T-helper 1 cell treated with Interleukin-12 subunit alpha and Interleukin-12 subunit beta and Interleukin-4 antibody, amounts not matched to agents 30 ng/mL and 1 ng/mL, for 36 hours (primary cell): ENCODE results near the gene NALCN. TPM values are rescaled to one million over a fixed set of nuclear protein-coding genes. Genes with fewer than 3 reads are reported as not detected.

ENCODE experiments used
- intact Hi-C: fragments of 100-400 bp; cut with micrococcal nuclease; formaldehyde crosslinking; loops from one replicate; pipeline ENCODE4 v1.15.1; 2024
- total RNA-seq: library from RNA; stranded (reverse); gene quantifications from 2 replicates; pipeline ENCODE4 v1.2.3, GENCODE V29; 2022

NALCN gene
- total RNA-seq, 1 donor from 2014 or later, result not detected

- intact Hi-C loops, result no loop called here
Measured at GRCh38 chr13:101209206-101209893, 207.0 kb downstream of the NALCN start.

- intact Hi-C loops, result no loop called here
Measured at GRCh38 chr13:101205408-101205807, 210.9 kb downstream of the NALCN start.

DNA sequence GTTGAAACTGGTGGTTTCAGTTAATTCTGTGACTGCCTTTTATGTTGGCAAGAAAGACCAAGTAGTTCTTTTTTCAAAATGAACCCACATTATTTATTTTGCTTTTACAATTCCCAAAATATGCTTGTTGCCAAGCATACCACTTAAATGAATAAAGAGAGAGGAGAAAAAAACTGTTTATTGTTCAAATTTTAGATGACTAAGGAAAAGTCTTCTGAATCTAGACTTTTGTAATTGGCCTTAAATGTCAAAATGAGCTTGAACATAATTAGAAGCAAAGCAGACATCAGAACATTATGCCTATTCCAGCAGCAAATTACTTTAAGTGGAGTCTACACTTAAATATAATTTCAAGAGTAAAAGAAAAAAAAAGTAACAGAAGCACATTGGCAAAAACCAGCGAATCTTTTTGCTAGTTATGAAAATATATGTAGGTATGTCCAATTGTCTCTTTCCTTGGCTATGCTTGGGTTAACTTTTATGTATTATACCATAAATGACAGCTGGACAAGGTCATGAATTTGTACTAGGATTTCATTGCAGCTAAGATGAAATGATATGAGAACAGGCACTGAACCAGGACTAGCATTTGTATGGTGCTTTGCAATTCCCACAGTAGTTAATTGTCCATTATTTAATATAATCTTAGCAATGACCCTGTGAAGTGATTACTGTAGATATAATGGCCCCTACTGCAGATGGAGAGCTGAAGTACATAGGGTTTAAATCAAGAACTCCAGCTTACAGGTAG, 211.9 kb downstream of the NALCN start:
- intact Hi-C loops, result no loop called here

DNA sequence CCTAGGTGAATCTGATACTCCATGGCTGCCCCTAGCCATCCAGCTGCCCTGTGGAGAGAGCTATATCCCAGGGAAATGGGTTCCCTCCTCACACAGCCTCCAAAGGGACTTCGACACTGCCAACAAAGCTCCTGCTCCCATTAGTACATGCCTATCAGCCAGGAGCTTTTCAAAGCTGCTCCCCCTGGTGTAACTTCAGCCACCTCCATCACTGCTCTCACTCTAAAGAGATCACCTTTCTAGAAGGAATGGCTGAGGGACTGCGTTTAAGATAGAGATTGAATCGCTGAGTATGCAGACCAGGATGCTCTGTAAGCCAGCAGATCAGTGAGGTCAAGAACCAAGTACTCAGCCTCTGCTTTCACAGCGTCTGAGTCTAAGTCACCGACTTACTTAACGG, 213.7 kb downstream of the NALCN start:
- intact Hi-C loops, result no loop called here

- intact Hi-C loops, result no loop called here
Measured at GRCh38 chr13:101190976-101191375, 225.3 kb downstream of the NALCN start.

DNA sequence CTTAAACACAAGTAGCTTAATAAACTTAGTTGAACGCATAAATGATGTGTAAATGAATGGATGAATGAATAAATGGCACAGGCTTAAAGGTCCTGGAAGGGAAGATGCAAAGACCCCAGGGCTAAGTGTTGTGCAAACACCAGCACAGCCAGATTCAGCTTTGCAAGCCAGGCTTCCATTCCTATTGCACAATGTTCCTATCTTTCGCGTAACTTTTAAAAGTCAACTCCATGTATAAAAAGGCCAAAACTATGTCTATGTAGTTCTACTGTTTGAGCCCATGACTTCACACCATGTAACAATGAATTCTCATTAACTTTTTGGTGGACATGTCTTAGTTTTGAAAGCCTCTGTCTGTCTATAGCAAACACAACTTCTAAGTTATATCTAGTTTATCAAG, 226.0 kb downstream of the NALCN start:
- intact Hi-C loops, result no loop called here

DNA sequence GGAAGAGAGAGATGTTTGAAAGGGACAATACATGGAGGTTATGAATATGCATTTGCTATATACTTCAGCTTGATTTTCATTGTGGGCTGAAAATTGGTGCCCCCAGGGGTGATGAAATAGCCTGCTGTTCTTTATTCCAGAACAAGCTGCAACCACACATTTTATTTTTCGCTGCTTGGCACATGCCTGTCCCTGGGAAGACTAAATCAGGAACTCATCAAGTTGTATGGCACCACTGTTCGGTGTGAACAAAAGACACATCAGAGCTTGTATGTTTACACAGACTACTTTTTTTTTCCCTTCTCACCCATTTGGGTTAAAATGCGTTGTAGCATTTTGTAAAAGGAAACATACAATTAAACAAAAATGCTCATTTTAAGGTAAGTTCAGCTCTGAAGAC, 230.7 kb downstream of the NALCN start:
- intact Hi-C loops, result no loop called here

DNA sequence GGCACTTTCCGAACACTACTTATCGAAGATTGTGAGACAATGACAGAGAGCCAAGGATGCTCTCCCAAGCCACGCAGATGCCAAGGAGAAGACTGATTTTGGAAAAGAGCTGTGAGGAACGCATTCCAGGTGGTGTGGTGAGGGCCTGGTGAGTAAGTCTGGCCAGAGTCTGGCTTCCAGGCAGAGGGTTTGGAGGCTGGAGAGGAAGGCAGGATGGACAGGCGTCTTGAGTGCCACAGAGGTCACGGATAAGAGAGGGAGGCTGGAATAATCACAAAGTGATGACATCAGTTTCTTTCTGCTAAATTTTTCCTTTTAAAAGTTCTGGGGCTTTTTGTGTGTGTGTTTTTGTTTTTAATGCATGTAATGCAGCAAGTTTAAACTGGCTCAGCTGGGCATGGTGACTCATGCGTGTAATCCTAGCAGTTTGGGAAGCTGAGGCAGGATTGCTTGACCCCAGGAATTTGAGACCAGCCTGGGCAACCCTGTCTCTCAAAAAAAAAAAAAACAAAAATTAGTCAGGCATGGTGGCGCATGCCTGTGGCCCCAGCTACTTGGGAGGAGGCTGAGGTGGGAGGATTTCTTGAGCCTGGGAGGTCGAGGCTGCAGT, 235.1 kb downstream of the NALCN start:
- intact Hi-C loops, result no loop called here

GRCh38 chr13:101179021-101179420, 237.3 kb downstream of the NALCN start:
- intact Hi-C loops, result no loop called here

- intact Hi-C loops, result no loop called here
Measured at GRCh38 chr13:101178406-101178805, 237.9 kb downstream of the NALCN start.

GRCh38 chr13:101170306-101170705, 246.0 kb downstream of the NALCN start:
- intact Hi-C loops, result no loop called here

- intact Hi-C loops, result no loop called here
Measured at GRCh38 chr13:101157261-101157660, 259.0 kb downstream of the NALCN start.

- intact Hi-C loops, result no loop called here
Measured at GRCh38 chr13:101155920-101156319, 260.4 kb downstream of the NALCN start.

GRCh38 chr13:101152184-101152583, 264.1 kb downstream of the NALCN start:
- intact Hi-C loops, result no loop called here

DNA sequence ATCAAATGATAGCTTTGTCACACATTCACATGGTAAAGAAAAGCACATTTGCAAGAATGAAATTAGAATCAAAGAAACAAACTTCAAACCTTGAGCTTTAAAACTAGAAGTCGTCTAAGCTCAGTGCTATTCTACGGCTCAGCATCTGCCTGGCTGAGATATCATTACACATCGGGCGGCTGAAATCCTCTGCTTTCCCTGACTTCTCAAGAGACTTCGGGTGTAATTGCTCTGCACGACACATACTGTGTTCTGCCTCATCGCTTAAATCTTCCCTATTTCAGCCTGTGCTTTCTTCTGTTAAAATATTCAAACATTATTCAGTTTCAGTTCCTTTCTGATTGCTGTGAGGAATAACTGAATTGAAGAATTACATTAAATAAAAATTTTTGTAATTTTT, 265.3 kb downstream of the NALCN start:
- intact Hi-C loops, result no loop called here

DNA sequence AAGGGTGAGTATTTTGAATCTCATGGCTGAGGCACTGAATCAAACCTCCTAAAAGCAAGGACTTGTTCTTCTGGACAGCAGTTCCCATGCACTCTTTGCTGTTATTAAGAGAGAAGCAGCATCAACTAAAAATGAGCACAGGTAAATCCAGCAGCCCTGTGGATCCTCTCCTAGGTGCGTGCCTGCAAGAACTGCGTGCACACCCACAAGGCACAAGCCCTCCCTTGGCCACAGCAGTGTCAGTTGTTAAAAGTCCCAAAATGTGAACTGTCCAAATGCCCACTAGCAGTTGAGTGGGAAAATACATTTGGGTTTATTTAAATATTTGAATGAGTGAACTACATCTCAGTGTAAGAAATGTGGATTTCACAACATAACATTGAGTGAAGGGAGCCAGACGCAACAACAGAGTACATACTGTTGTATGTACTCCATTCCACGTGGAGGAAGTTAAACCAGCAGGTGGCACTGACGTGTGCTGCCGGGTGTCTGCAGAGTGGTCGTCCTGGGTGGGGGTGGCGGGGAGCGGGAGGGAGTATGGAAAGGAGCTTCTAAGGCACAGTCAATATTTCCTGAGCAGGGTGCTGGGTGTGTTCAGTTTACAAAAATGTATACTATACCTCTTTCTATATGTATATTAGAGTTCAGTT, 266.4 kb downstream of the NALCN start:
- intact Hi-C loops, result loop anchor here (5.0 to 10.0 kb wide), 2 partner anchors 765 to 992 kb away; no protein-coding TSS in a partner anchor

DNA sequence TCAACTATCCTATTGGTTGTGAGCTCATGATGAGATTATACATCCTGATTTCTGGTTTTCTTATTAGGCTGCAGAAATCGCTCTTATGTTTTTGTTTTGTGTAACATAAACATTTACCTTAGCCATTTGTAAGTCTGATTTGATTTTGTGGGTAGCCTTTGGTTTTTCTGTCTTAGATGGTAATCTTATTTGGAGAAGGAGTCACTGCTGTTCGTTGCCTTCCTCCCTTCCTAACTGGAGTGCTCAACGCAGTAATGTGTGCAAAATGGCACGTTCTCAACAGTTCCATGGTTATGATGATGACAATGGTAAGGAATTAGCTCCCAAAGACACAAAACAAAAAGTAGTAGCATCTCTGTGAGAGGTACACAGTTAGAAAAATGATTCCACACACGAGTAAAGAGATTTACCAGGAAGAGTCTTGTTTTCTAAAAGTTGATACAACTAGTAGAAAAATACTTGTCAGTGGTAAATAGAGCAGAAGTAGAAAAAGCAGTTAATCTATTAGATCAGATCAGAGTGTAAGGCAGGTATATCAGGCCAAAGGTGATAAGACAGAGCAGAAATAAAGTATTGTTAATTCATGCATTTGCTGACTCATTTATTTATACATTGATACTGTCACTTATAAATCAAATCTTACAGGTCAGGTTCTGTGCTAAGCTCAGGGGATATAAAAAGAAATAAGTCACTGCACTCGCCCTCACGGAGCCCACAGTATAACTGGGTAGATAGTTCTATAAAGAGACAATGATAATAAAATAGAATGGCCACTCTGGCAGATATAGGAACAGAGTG, 270.0 kb downstream of the NALCN start:
- intact Hi-C loops, result loop anchor here (5.0 to 10.0 kb wide), 2 partner anchors 769 to 996 kb away; no protein-coding TSS in a partner anchor

- intact Hi-C loops, result loop anchor here (1.0 to 10.0 kb wide), 7 partner anchors 154 to 1411 kb away; no protein-coding TSS in a partner anchor
Measured at GRCh38 chr13:101144808-101145419, 271.4 kb downstream of the NALCN start.

- intact Hi-C loops, result loop anchor here (10.0 kb wide), 1 partner anchor 774 kb away; no protein-coding TSS in a partner anchor
Measured at GRCh38 chr13:101140936-101141335, 275.4 kb downstream of the NALCN start.

DNA sequence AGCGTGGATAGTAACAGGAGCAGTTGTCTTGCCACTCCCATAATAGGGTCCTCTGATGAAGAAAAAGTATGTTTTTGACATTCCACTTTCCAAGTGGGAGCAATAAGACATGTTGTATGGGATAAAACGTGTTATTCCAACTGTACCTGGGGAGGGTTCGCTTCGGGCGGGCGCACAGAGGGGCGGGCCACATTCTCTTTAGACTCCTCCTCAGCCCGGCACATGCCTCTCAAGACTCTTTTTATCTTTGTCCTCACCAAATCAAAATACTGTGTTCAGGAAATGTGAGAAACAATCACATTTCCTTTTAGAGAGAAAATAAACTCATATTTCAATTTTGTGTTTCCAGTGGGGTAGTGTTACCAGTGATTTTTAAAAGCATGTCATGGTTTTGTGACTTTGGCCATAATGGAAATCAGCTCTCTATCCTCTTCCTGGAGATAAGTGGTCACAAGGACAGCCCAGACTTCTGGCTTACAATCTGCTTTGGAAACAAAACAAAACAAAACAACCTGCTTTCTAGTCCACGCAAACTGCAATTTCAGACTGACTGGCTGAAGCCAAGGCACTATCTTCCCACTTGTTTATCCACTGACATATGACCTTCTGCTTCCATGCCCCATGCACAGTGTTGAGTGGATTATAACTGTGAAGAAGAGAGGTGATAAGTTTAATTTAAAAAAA, 276.1 kb downstream of the NALCN start:
- intact Hi-C loops, result loop anchor here (10.0 kb wide), 1 partner anchor 775 kb away; no protein-coding TSS in a partner anchor
